Kidney (tissue), 14 donors: ENCODE data around the gene ANAPC2. TPM values are rescaled to one million over a fixed set of nuclear protein-coding genes. Genes with fewer than 3 reads are reported as not detected.

ENCODE experiments used
- DNase-seq, 5 donors: peaks; one replicate each; pipeline ENCODE4 v3.0.0-alpha.2; 2013 to 2020
- FAIRE-seq: peaks from 2 replicates; lab custom pipeline; 2012; peaks lifted over from hg19 to GRCh38; lab: Jason Lieb, UNC
- H3K27ac ChIP-seq, 2 donors: one replicate each; pipeline ENCODE4 v1.7.0; 2013; ENCODE audit warnings: low read depth in 2 of 2, low read length in 2 of 2, inconsistent platforms in 1 of 2
- H3K27me3 ChIP-seq: one replicate; pipeline ENCODE4 v1.7.1; 2013; ENCODE audit warnings: low read length, inconsistent platforms; ENCODE audit not compliant: control insufficient read depth, insufficient read depth
- H3K36me3 ChIP-seq, 3 donors: one replicate each; pipeline versions ENCODE4 v1.7.0 to v1.7.1; 2013; ENCODE audit warnings: low read length in 3 of 3, control low read depth in 1 of 3, inconsistent platforms in 1 of 3; ENCODE audit not compliant: insufficient read depth in 3 of 3, control insufficient read depth in 2 of 3
- H3K4me1 ChIP-seq, 3 donors: one replicate each; pipeline versions ENCODE4 v1.7.0 to v1.7.1; 2013; ENCODE audit warnings: low read length in 3 of 3, inconsistent platforms in 1 of 3, low read depth in 1 of 3; ENCODE audit not compliant: control insufficient read depth in 2 of 3, insufficient read depth in 2 of 3
- H3K4me3 ChIP-seq, 3 donors: one replicate each; pipeline versions ENCODE4 v1.7.0 to v1.8.1; 2013; ENCODE audit warnings: low read length in 3 of 3, control low read depth in 1 of 3, inconsistent platforms in 1 of 3
- H3K9ac ChIP-seq, 3 donors: one replicate each; pipeline versions ENCODE4 v1.7.0 to v1.7.1; 2013; ENCODE audit warnings: low read length in 3 of 3, control low read depth in 1 of 3, inconsistent platforms in 1 of 3
- H3K9me3 ChIP-seq, 3 donors: one replicate each; pipeline versions ENCODE4 v1.7.0 to v1.7.1; 2013; ENCODE audit warnings: low read length in 3 of 3, control low read depth in 1 of 3, inconsistent platforms in 1 of 3; ENCODE audit not compliant: control insufficient read depth in 2 of 3, insufficient read depth in 1 of 3
- intact Hi-C: fragments of 100-400 bp; cut with DNase I; formaldehyde crosslinking; loops from one replicate; pipeline ENCODE4 v1.11.1; 2022
- polyA plus RNA-seq: library from polyadenylated mRNA; stranded (reverse); fragments of 350-450 nt; fragmentation: Illumina TruSeq; extraction: RNeasy Lipid Tissue Mini Kit (QIAGEN cat#74804); gene quantifications from one replicate; pipeline ENCODE4 v1.2.3, GENCODE V29; 2014; ENCODE audit warnings: low read depth, low replicate concordance; ENCODE audit not compliant: insufficient read depth
- total RNA-seq: library from RNA; stranded (reverse); fragmentation: NEBNext Ultra II Directional; extraction: Animal tissue kit (Norgen Biotek cat#: 25700); gene quantifications from one replicate; pipeline ENCODE4 v1.2.1, GENCODE V29; 2021
- TF ChIP-seq, protein P1 (sequence below): IDR thresholded peaks from 3 replicates; pipeline ENCODE4 v1.5.1; 2012; ENCODE audit warnings: mild to moderate bottlenecking, moderate library complexity, borderline replicate concordance; ENCODE audit not compliant: insufficient read depth; ENCODE audit errors: extremely low read depth
- donor health status: control.
- donor health status: control.
- donor health status: control.
- donor health status: control.
- donor health status: control.
- donor health status: DM: yes; HTN: yes; CAD: no.
- donor health status: Normal renal cell carcinoma (clear cell type).

The ANAPC2 gene
- total and polyA plus RNA-seq, 2 donors from 2014 or later, result 19.9 to 57.2 TPM

DNA sequence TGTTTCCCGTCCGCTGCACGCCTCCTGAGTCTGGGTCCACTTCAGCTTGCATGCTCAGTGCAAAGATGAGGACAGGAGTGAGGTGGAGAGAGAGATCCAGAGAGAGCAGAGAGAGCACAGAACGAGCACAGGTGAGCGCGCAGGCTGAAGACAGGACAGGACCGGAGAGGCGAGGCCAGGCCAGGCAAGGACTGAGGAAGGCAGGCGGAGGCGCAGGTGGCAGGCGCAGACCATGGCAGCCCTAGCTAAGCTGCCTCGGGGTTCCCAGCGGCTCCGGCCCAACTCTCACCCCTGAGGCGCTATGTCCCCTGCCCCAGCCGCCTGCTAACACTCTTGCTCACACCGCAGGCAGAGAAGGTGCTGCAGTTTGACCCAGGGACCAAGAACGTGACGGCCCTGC lies 39.7 kb downstream of the ANAPC2 start:
- Histone ChIP-seq H3K4me3 (no peak overlapping the region), H3K4me1 (no peaks in the 10 kb centered on the region), H3K9ac (no peak overlapping the region), H3K36me3 (no peaks in the 10 kb centered on the region), H3K27ac (no peak overlapping the region), H3K9me3 (peaks cover 0 to 6% (median 0%) of the 10 kb centered on the region in 3 donors), H3K27me3 (peaks cover 10% of the 10 kb centered on the region)
- TF ChIP-seq, protein P1, sequence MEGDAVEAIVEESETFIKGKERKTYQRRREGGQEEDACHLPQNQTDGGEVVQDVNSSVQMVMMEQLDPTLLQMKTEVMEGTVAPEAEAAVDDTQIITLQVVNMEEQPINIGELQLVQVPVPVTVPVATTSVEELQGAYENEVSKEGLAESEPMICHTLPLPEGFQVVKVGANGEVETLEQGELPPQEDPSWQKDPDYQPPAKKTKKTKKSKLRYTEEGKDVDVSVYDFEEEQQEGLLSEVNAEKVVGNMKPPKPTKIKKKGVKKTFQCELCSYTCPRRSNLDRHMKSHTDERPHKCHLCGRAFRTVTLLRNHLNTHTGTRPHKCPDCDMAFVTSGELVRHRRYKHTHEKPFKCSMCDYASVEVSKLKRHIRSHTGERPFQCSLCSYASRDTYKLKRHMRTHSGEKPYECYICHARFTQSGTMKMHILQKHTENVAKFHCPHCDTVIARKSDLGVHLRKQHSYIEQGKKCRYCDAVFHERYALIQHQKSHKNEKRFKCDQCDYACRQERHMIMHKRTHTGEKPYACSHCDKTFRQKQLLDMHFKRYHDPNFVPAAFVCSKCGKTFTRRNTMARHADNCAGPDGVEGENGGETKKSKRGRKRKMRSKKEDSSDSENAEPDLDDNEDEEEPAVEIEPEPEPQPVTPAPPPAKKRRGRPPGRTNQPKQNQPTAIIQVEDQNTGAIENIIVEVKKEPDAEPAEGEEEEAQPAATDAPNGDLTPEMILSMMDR, result no peak
- DNase-seq (no peak), FAIRE-seq (no peak)
- intact Hi-C loops, result no loop called here

DNA sequence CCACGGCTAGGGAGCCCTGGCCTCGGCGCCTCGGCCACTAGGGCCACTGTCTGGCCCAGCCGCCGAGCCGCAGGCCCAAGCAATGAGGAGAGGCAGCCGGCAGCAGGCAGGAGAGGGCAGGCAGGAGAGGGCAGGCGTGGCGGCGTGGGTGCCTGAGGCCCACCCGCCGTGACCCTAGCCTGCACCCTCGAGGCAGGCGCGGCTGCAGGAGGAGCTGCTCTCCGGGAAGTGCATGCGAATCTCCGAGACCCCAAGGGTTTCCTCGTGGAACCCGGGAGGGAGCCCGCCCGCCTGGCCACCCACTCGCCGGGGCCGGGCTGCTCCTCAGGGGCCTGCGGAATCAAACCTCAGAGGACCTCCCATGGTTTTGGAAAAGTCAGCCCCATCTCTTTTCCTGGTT lies 40.1 kb downstream of the ANAPC2 start:
- H3K4me1 ChIP-seq, result no peaks in the 10 kb centered on the region
- DNase-seq (no peak), FAIRE-seq (no peak)
- no peak overlapping the region for H3K9ac ChIP-seq
- H3K27me3 ChIP-seq, result peaks cover 7% of the 10 kb centered on the region
- intact Hi-C loops, result no loop called here
- no peak overlapping the region for H3K4me3 ChIP-seq
- no peaks in the 10 kb centered on the region for H3K36me3 ChIP-seq
- peaks cover 0 to 4% (median 0%) of the 10 kb centered on the region in 3 donors for H3K9me3 ChIP-seq
- H3K27ac ChIP-seq, result no peak overlapping the region
- TF ChIP-seq, protein P1, result no peak

DNA sequence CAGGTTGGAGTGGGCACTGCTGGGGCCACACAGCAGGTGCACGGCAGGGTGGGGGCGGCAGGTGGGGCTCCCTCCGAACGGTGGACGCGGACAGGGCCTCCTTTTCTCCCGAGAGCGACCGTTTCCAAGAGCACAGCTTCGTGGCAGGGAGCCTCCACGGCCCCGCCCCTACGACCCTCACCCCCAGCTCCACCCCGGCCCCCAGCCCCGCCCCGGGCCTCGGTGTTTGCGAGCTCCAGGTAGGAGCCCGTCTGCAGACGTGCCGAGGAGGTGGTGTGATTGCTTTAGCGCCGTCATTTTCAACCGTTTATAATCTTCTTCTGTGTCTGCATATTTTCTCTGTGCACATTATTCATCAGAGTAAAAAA lies 40.6 kb downstream of the ANAPC2 start:
- Histone ChIP-seq H3K36me3 (no peaks in the 10 kb centered on the region), H3K9ac (no peak overlapping the region), H3K9me3 (no peaks in the 10 kb centered on the region), H3K4me3 (no peak overlapping the region), H3K27ac (no peak overlapping the region), H3K27me3 (peaks cover 5% of the 10 kb centered on the region), H3K4me1 (no peaks in the 10 kb centered on the region)
- no peak for FAIRE-seq
- intact Hi-C loops, result no loop called here
- DNase-seq, result no peak
- TF ChIP-seq, protein P1, result no peak
